NCI-H748 treated with DMSO at 0.1 percent for 48 hours (cell line): ENCODE measurements around the gene IZUMO2.
"Not testable (repeated sequence)": the region's sequence is repeated elsewhere in the genome, so short reads cannot be mapped to it uniquely, and the experiment has no call there.

ENCODE experiments used
- DNase-seq: peaks from one replicate; lab custom pipeline; 2025; lab: John Stamatoyannopoulos, UW

Gene IZUMO2

GRCh38 chr19:50135856-50136602, 27.1 kb downstream of the IZUMO2 start:
- DNase-seq: not testable (repeated sequence)

GRCh38 chr19:50134777-50135719, 28.0 kb downstream of the IZUMO2 start:
- DNase-seq: not testable (repeated sequence)

DNA sequence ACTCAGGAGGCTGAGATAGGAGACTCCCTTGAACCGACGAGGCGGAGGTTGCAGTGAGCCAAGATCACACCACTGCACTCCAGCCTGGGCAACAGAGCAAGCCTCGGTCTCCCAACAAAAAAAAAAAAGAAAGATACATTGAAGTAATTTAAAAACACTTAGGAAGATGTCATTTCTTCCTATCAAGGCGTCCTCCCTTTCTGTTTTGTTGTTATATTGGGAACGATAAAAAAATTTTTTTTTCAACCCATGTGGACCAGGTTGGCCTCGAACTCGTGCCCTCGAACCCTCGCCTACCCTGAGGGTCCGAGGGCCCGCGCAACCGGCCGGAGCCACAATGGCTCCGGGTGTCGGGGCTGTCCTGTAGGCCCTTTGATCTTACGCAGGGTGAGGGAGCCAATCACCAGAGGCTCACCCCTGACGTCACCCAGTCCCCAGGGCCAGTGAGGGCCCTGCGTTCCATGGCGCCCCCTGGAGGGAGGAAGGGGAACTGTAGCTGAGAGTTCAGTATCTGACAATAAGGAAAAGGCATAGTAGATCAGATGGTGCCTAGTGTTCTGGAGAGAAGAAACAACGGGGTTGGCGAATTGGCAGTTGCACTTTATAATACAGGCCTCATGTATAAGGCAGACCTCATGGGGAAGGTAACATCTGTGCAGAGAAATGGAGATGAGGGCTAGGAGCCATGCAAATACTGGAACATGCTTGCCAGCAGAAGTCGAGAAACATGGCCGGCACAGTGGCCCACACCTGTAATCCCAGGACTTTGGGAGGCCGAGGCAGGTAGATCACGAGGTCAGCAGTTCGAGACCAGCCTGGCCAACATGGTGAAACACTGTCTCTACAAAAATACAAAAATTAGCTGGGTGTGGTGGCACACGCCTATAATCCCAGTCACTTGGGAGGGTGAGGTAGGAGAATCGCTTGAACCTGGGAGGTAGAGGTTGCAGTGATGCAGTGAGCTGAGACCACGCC, 29.3 kb downstream of the IZUMO2 start:
- DNase-seq: not testable (repeated sequence)

DNA sequence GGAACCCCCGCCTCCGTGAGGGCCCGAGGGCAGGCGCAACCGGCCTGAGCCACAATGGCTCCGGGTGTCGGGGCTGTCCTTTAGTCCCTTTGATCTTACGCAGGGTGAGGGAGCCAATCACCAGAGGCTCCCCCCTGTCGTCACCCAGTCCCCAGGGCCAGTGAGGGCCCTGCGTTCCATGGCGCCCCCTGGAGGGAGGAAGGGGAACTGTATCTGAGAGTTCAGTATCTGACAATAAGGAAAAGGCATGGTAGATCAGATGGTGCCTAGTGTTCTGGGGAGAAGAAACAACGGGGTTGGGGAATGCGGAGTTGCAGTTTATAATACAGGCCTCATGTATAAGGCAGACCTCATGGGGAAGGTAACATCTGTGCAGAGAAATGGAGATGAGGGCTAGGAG, 59.1 kb downstream of the IZUMO2 start:
- not testable (repeated sequence) for DNase-seq

- not testable (repeated sequence) for DNase-seq
Observed at GRCh38 chr19:50103405-50103804, 59.7 kb downstream of the IZUMO2 start.
